Germinal center (tissue), 1 donor: Measurements from ENCODE around the gene CCT3.
"Not testable (repeated sequence)": the region's sequence is repeated elsewhere in the genome, so short reads cannot be mapped to it uniquely, and the experiment has no call there.

ENCODE experiments used
- DNase-seq: peaks from one replicate; pipeline ENCODE4 v3.0.0; 2012; ENCODE audit warnings: mixed read lengths, low spot score

The CCT3 gene

GRCh38 chr1:156336242-156336641 is 1.9 kb downstream of the CCT3 start:
- no peak for DNase-seq

GRCh38 chr1:156323179-156323578 is 14.9 kb downstream of the CCT3 start:
- DNase-seq, result not testable (repeated sequence)

GRCh38 chr1:156320560-156320959 is 17.5 kb downstream of the CCT3 start:
- no peak for DNase-seq

GRCh38 chr1:156319664-156320063 is 18.4 kb downstream of the CCT3 start:
- DNase-seq, result peak; percentile 45

GRCh38 chr1:156316909-156317308 is 21.2 kb downstream of the CCT3 start:
- no peak for DNase-seq

- DNase-seq, result no peak
Measured at GRCh38 chr1:156310962-156311361, 27.1 kb downstream of the CCT3 start.

- no peak for DNase-seq
Measured at GRCh38 chr1:156308078-156308477, 30.0 kb downstream of the CCT3 start.

- DNase-seq, result no peak
Measured at GRCh38 chr1:156305215-156305614, 32.9 kb downstream of the CCT3 start.

GRCh38 chr1:156303241-156303640 is 34.9 kb downstream of the CCT3 start:
- DNase-seq, result no peak

- no peak for DNase-seq
Measured at GRCh38 chr1:156298852-156299357, 39.2 kb downstream of the CCT3 start, which contains the start of gene VHLL. TSS of gene VHLL (minus strand) at chr1:156299307. CDS start at chr1:156299189, 118 bp downstream.

GRCh38 chr1:156295391-156295947 is 42.6 kb downstream of the CCT3 start, which contains the start of gene GLMP:
TSS of gene GLMP (minus strand) at chr1:156295679. CDS start at chr1:156295645, 34 bp downstream.
- peak; percentile 62 for DNase-seq

GRCh38 chr1:156293895-156294294 is 44.2 kb downstream of the CCT3 start:
- no peak for DNase-seq

GRCh38 chr1:156293098-156293434 is 45.0 kb downstream of the CCT3 start:
- DNase-seq, result no peak

- DNase-seq, result peak; percentile 68
Measured at GRCh38 chr1:156291226-156292061, 46.6 kb downstream of the CCT3 start.

- DNase-seq, result no peak
Measured at GRCh38 chr1:156289857-156290256, 48.2 kb downstream of the CCT3 start.

GRCh38 chr1:156286061-156286460 is 52.0 kb downstream of the CCT3 start:
- DNase-seq, result no peak

GRCh38 chr1:156285437-156285836 is 52.7 kb downstream of the CCT3 start:
- no peak for DNase-seq

- no peak for DNase-seq
Measured at GRCh38 chr1:156284757-156285156, 53.3 kb downstream of the CCT3 start.

GRCh38 chr1:156284112-156284511 is 54.0 kb downstream of the CCT3 start, which contains the start of gene TMEM79:
TSS of gene TMEM79 (plus strand) at chr1:156284325. CDS start at chr1:156285227, 902 bp downstream.
- DNase-seq, result no peak

GRCh38 chr1:156283521-156283920 is 54.6 kb downstream of the CCT3 start:
- DNase-seq, result no peak

GRCh38 chr1:156282479-156283222 is 55.4 kb downstream of the CCT3 start, which contains the start of gene SMG5:
TSS of gene SMG5 (minus strand) at chr1:156282825. CDS start at chr1:156282680, 145 bp downstream.
- peak; percentile 89 for DNase-seq
